ENCODE results near the gene PRKCA.

GRCh38 chr17:66495035-66495434 is 192.6 kb downstream of the PRKCA start:
- no peak for TF ChIP-seq CTCF (IDR thresholded peaks at IDR 0.05)
- TF ChIP-seq POLR2A (IDR thresholded peaks at IDR 0.05; ENCODE audit: low read depth) = no peak
- no peak for TF ChIP-seq POLR2AphosphoS5 (IDR thresholded peaks at IDR 0.05)
